HG03103 (cell line): ENCODE data around the gene PUDP.
"Not testable (repeated sequence)": the region's sequence is repeated elsewhere in the genome, so short reads cannot be mapped to it uniquely, and the experiment has no call there.

ENCODE experiments used
- ATAC-seq: cut with Tn5 transposase; IDR thresholded peaks from one replicate; pipeline ENCODE4 v1.9.1; 2021; ENCODE audit warnings: low read depth; ENCODE audit not compliant: unreplicated experiment

Gene PUDP

DNA sequence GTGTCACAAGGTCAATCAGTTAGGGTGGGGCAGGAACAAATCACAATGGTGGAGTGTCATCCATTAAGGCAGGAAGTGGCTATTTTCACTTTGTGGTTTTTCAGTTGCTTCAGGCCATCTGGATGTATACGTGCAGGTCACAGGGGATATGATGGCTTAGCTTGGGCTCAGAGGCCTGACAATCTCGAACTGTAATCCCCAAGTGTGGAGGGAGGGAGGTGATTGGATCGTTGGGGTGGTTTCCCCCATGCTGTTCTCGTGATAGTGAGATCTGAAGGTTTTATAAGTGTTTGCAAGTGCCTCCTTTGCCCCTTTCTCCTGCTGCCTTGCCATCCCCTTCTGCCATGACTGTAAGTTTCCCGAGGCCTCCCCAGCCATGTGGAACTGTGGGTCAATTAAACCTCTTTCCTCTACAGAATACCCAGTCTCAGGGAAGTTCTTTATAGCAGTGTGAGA is 37.1 kb downstream of the PUDP start:
- ATAC-seq = peak; percentile 39

DNA sequence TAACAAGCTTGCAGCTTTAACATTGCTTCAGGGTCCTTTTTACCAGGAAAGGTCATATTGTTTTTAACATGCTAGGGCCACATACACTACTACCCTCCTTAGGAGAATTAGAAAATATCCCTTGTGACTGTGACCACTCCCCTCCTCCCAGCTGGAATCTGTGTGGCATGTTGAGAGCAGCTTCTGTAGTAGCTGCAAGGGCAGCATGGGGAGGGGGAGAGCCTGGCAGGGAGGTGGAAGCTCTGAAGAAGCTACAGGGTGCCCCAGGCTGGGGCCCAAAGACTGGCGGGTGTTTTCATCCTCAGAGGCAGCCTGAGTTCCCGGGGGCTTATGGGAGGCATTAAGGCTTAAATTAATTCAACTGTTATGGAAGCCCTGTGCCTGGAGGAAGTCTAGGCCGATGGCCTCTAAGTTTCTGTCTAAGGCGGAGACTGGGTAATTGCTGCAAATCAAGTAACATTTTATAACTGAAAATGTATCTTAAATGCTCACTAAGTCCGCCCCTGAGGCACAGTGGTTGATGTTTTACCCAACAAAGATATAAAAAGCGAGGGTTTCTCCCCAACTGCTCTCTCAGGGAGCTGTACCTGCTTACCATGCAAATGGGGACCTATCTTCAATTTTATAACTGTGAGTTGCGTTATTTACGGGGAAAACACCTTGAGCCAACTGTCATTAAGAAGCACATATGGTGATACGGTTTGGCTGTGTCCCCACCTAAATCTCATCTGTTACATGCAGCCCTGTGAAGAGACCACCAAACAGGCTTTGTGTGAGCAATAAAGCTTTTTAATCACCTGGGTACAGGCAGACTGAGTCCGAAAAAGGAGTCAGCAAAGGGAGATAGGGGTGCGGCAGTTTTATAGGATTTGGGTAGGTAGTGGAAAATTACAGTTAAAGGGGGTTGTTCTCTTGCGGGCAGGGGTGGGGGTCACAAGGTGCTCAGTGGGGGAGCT is 37.8 kb downstream of the PUDP start:
- peak; percentile 57 for ATAC-seq

DNA sequence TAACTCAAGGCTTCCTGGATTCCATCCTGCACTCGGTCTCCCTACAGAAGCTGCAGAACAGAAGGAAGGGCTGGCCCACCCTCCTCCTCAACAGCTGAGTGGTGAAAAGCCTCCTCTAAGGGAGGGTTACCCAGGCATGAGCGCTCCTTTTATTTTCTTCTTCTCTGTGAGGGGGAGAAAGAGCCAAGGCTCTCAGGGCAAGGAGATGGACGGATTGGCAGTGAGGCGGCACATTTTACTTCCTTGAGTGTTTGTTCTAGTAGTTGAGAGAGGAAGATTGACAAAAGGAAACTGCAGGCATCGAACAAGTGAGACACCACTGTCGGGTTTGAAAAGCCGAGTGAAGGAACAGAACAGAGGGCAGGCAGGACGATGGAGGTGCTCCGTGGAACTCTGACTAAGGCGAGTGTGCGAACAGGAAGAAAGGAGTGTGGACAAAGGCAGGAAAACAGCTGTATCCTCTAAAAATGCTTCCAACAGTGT is 38.9 kb downstream of the PUDP start:
- no peak for ATAC-seq

DNA sequence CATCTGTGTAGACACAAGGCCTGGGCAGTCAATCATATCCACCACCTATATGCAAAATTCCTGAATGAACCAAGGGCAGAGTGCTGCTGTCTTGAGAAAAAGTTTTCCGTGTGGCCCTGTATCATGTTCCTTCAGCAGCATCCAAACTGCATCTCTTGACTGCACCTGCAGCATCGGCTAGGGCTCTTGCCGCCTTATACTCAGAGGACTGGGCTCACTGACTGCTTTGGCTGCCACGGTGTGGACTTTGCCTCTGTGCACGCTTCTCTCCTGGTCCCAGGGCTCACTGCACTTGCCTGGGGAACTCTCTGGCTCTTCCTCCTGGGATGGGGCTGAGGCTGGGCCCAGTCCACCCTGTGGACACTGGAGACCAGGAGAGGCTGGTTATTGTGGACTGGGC is 39.9 kb downstream of the PUDP start:
- ATAC-seq = no peak

- ATAC-seq = no peak
Observed at GRCh38 chrX:7106649-7107048, 41.3 kb downstream of the PUDP start.

GRCh38 chrX:7102119-7102518 is 45.8 kb downstream of the PUDP start:
- ATAC-seq = no peak

- no peak for ATAC-seq
Observed at GRCh38 chrX:7100022-7100421, 47.9 kb downstream of the PUDP start.

DNA sequence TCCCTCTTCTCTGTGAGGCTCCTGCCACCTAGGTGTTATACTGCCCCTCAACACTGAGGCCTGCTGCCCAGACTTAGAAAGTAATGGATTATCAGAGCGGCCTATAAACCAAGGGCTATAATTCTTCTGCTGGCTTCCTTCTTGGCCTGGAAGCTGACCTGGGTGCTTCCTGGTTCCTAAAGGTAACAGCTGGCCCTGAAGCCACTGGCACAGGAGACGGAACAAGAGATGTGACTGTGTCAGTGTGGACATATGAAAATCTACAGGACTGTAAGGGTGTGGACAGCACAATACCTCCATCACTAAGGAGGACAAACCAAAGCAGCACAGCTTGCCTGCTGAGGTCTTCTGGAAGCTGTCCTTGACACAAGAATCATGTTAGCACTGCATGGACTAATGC is 52.3 kb downstream of the PUDP start:
- ATAC-seq = not testable (repeated sequence)

DNA sequence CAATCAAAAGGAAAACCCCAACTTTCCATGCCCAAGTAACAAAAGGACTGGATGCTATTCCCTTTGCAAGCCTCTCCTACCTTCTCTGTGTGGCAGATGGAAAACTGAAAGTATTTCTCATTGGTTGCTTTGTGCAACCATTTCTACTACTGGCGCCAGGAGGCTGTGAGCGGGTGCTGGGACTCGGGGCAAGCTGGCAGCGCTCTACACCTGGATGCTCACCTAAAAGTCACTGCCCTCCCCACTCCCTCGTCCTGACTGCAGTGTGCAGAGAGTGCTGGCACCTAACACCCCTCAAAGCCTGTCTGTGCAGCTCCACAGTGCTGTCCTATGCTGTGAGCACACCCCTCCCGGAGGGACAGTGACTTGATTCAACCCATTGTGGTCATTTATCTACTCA is 54.6 kb downstream of the PUDP start:
- ATAC-seq = no peak

DNA sequence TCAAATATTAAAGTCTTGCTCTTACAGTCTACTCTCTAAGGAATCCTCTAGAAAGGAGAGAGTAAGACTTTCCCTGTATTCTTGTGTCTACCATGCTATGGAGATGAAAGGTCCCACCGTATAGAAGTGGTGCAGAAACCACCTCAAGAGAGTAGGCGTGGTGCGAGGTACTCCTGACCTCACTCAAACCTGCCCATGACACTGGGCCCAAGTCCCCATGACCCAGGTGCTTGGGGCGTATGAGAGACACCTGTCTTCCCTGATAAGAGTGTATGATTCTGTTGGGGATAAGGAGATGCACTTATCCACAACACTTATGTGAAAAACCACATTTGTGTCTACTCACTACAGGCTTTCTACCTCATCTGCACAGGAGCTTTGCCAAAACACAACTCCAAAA is 55.4 kb downstream of the PUDP start:
- ATAC-seq = no peak

GRCh38 chrX:7091923-7092322 is 56.0 kb downstream of the PUDP start:
- no peak for ATAC-seq

- ATAC-seq = no peak
Observed at GRCh38 chrX:7090641-7091040, 57.3 kb downstream of the PUDP start.

DNA sequence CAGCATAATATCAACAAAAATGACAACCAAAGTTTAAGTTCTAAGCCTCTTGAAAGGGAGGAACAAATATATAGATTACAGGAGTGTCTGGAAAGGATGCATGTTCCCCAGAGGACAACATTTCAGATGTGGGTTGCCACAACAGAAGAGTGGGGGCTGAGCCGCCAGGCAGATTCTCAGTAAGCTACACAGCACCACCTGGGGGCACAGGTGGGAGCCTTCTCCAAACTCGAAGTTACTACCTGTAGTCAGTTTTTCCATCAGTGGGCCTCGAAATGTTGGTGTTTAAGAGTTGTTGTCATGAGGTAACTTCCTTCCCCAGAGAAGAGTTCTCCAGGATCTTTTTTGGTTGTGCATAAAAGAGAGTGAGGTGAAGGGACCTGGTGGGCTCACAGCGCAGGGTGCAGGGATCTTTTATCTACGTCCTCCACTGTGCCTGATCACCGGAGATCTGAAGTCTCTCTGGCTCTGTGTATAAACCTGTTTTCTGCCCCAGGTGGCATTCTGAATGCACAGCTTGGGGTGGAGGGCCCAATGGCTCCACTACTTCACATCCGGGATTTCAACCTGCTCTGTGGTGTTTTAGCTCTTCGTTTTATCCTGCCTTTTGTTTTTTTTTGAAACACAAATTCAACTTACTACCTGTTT is 58.9 kb downstream of the PUDP start:
- ATAC-seq = no peak

GRCh38 chrX:7086384-7086783 is 61.6 kb downstream of the PUDP start:
- ATAC-seq = no peak

- ATAC-seq = no peak
Observed at GRCh38 chrX:7085879-7086278, 62.1 kb downstream of the PUDP start.

- ATAC-seq = no peak
Observed at GRCh38 chrX:7084841-7085240, 63.1 kb downstream of the PUDP start.

- ATAC-seq = peak; percentile 86
Observed at GRCh38 chrX:7083468-7084396, 64.2 kb downstream of the PUDP start.

GRCh38 chrX:7083021-7083420 is 64.9 kb downstream of the PUDP start:
- ATAC-seq = no peak

DNA sequence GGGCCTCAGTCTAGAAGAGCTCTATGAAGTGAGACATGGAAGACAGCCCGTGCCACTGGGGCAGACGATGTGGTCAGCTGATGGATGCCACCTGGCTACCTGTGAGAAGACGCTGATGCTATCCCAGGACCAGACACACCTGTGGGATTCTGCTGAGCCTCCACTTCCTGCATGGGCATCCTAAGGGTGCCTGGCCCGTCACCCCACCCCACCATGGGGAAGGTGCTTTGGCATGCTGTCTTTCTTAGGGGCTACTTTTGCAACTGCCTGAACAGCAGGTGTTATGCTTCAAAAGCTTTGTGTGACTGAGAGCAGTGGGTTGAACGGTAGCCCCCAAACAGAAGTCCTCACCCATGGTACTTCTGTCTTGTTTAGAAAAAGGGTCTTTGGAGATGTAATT is 65.4 kb downstream of the PUDP start:
- no peak for ATAC-seq
